Ishikawa (cell line): ENCODE data around the gene TCHP.

ENCODE experiments used
- CEBPB ChIP-seq: IDR thresholded peaks from 2 replicates; pipeline ENCODE4 v1.6.1; 2012
- CREB1 ChIP-seq: IDR thresholded peaks from 2 replicates; pipeline ENCODE4 v1.6.1; 2012; ENCODE audit warnings: low read depth
- EGR1 ChIP-seq: IDR thresholded peaks from 2 replicates; pipeline ENCODE4 v1.6.1; 2012
- EP300 ChIP-seq: IDR thresholded peaks from 2 replicates; pipeline ENCODE4 v1.6.1; 2012; ENCODE audit warnings: borderline replicate concordance
- FOXM1 ChIP-seq: IDR thresholded peaks from 2 replicates; pipeline ENCODE4 v1.6.1; 2012; ENCODE audit warnings: low read depth, borderline replicate concordance
- MAX ChIP-seq: IDR thresholded peaks from 2 replicates; pipeline ENCODE4 v1.6.1; 2012
- NFIC ChIP-seq: IDR thresholded peaks from 2 replicates; pipeline ENCODE4 v1.6.1; 2012
- RAD21 ChIP-seq: IDR thresholded peaks from 2 replicates; pipeline ENCODE4 v1.6.1; 2012; ENCODE audit warnings: low read depth
- TAF1 ChIP-seq: IDR thresholded peaks from 2 replicates; pipeline ENCODE4 v1.6.1; 2012; ENCODE audit warnings: low read depth, mild to moderate bottlenecking
- TCF12 ChIP-seq: IDR thresholded peaks from 2 replicates; pipeline ENCODE4 v1.6.1; 2012; ENCODE audit warnings: low read depth
- TEAD4 ChIP-seq: IDR thresholded peaks from 2 replicates; pipeline ENCODE4 v1.6.1; 2012
- YY1 ChIP-seq: IDR thresholded peaks from 2 replicates; pipeline ENCODE4 v1.6.1; 2012; ENCODE audit warnings: low read depth
- ZBTB7A ChIP-seq: IDR thresholded peaks from 2 replicates; pipeline ENCODE4 v1.6.1; 2012; ENCODE audit warnings: low read depth
- TF ChIP-seq, protein P1 (sequence below): IDR thresholded peaks from 2 replicates; pipeline ENCODE4 v1.6.1; 2012
- TF ChIP-seq, protein P2 (sequence below): IDR thresholded peaks from 2 replicates; pipeline ENCODE4 v1.6.1; 2012; ENCODE audit warnings: low read depth, mild to moderate bottlenecking

TCHP gene

DNA sequence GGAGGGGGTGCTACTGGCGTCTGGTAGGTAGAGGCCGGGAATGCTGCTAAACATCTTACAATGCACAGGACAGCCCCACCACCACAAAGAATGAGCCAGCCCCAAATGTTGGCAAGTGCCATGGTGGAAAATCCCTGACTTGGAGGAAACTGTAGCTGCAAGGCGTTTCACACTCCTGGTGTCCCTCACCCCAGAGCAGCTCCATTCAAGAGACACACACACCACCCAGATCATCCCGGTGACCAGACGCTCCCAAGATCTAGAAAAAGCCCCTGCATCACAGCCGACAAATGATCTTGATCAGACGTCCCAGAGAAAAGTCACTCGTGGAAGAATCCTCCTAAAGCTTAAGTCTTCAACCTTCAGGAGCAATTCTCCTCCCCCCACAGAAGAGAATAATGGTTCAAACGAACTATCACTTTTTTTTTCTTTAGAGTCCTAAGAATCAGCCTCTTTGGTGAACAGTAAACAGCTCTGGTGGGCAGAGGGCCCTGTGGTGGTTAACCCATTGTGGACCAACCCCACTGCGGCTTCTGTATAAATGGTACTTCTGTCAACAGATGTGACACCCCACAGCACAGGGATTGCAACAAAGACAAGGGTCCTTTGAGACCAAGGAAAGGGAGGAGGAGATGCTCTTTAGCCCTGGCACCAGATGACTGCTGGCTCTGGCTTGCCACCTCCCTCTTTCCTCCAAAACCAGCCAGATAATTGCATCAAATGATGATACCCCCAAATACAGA is 22.4 kb upstream of the TCHP start:
- TF ChIP-seq CREB1 (no peak), EGR1 (no peak), TEAD4 (no peak), RAD21 (no peak), CEBPB (no peak), MAX (no peak), YY1 (no peak), NFIC (no peak), TAF1 (no peak), ZBTB7A (no peak), TCF12 (no peak), EP300 (no peak), FOXM1 (no peak)
- TF ChIP-seq, protein P1, sequence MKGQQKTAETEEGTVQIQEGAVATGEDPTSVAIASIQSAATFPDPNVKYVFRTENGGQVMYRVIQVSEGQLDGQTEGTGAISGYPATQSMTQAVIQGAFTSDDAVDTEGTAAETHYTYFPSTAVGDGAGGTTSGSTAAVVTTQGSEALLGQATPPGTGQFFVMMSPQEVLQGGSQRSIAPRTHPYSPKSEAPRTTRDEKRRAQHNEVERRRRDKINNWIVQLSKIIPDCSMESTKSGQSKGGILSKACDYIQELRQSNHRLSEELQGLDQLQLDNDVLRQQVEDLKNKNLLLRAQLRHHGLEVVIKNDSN, result no peak
- TF ChIP-seq, protein P2, sequence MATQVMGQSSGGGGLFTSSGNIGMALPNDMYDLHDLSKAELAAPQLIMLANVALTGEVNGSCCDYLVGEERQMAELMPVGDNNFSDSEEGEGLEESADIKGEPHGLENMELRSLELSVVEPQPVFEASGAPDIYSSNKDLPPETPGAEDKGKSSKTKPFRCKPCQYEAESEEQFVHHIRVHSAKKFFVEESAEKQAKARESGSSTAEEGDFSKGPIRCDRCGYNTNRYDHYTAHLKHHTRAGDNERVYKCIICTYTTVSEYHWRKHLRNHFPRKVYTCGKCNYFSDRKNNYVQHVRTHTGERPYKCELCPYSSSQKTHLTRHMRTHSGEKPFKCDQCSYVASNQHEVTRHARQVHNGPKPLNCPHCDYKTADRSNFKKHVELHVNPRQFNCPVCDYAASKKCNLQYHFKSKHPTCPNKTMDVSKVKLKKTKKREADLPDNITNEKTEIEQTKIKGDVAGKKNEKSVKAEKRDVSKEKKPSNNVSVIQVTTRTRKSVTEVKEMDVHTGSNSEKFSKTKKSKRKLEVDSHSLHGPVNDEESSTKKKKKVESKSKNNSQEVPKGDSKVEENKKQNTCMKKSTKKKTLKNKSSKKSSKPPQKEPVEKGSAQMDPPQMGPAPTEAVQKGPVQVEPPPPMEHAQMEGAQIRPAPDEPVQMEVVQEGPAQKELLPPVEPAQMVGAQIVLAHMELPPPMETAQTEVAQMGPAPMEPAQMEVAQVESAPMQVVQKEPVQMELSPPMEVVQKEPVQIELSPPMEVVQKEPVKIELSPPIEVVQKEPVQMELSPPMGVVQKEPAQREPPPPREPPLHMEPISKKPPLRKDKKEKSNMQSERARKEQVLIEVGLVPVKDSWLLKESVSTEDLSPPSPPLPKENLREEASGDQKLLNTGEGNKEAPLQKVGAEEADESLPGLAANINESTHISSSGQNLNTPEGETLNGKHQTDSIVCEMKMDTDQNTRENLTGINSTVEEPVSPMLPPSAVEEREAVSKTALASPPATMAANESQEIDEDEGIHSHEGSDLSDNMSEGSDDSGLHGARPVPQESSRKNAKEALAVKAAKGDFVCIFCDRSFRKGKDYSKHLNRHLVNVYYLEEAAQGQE, result no peak

GRCh38 chr12:109878247-109878625 is 21.8 kb upstream of the TCHP start:
- TF ChIP-seq RAD21 (no peak), YY1 (no peak), NFIC (no peak), TEAD4 (no peak), MAX (no peak), ZBTB7A (no peak), EP300 (no peak), EGR1 (no peak), FOXM1 (no peak), CEBPB (no peak), TAF1 (no peak), CREB1 (no peak), TCF12 (no peak)
- TF ChIP-seq, protein P2, result no peak
- TF ChIP-seq, protein P1, result no peak

DNA sequence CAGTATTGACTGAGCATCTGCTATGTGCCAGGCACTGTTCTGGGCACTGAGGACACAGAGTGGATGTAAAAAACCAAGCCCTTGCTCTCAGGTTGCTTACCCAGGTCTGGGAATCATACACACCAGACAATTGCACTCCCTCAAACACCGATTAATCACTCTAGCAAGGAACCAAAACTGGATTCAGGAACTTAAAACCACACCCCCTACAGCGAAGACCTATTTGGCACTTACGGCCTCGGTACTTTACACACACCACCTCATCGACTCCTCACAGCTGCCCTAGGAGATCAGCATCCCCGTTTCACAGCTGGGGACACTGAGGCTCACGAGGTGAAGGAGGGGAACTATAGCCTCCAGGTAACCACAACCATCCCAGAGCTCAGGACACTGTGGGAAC is 21.3 kb upstream of the TCHP start:
- TF ChIP-seq, protein P1, result no peak
- no peak for TF ChIP-seq RAD21
- no peak for TF ChIP-seq YY1
- TF ChIP-seq NFIC, result no peak
- TF ChIP-seq EP300, result no peak
- TF ChIP-seq MAX, result no peak
- no peak for TF ChIP-seq TAF1
- no peak for TF ChIP-seq ZBTB7A
- no peak for TF ChIP-seq TEAD4
- TF ChIP-seq TCF12, result no peak
- no peak for TF ChIP-seq CEBPB
- TF ChIP-seq CREB1, result no peak

DNA sequence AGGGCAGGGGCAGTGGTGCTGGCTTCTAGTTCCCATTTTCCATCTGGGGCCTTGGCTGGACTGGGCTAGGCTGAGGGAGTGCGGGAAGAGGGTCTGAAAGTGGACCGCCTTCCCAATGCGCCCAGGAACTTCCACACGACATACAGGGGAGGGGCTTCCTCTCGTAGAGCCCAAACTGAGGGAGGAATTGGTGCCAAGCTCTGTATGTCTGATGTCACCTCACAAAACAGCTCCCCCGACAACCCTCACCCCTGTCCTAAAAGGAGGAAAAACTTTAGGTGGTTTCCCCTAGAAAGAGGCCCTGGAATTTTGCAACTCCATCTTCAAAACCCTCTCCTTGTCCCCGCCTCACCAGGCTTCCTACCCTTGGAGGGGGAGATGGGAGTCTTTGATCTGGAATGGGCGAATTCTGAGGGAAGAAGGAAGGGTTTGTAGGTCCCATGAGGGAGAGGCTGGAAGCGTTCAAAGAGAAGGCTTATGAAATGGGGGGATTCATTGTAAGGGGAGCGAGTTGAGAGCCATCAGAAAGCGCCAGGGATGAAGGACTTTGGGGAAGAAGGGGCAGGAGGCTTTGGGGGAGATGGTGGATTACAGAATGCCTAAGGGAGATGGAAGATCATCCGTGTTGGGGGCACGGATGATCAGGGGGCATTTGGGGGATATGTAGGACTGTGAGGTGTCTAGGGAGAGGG is 20.6 kb upstream of the TCHP start:
- 0 out of 2 replicates have a peak, but pooled peaks have one; percentile 30 for TF ChIP-seq TAF1
- no peak for TF ChIP-seq NFIC
